GM19328 (cell line): ENCODE results near the gene RAB35.

Experiments
- ATAC-seq: cut with Tn5 transposase; IDR thresholded peaks from one replicate; pipeline ENCODE4 v1.9.1; 2021; ENCODE audit warnings: mild to moderate bottlenecking, moderate library complexity; ENCODE audit not compliant: unreplicated experiment

The RAB35 gene

GRCh38 chr12:120090206-120090605, 26.3 kb downstream of the RAB35 start:
- ATAC-seq, result no peak

- ATAC-seq, result no peak
Measured at GRCh38 chr12:120089796-120090195, 26.8 kb downstream of the RAB35 start.

- no peak for ATAC-seq
Measured at GRCh38 chr12:120089105-120089504, 27.4 kb downstream of the RAB35 start.

- peak; percentile 97 for ATAC-seq
Measured at GRCh38 chr12:120086801-120087621, 29.5 kb downstream of the RAB35 start.

GRCh38 chr12:120085920-120086645, 30.5 kb downstream of the RAB35 start:
- no peak for ATAC-seq

- no peak for ATAC-seq
Measured at GRCh38 chr12:120081641-120082040, 34.9 kb downstream of the RAB35 start.

- no peak for ATAC-seq
Measured at GRCh38 chr12:120079411-120080400, 36.8 kb downstream of the RAB35 start.

GRCh38 chr12:120078868-120079267, 37.7 kb downstream of the RAB35 start:
- no peak for ATAC-seq

GRCh38 chr12:120077260-120077659, 39.3 kb downstream of the RAB35 start:
- ATAC-seq, result no peak

GRCh38 chr12:120076651-120077050, 39.9 kb downstream of the RAB35 start:
- no peak for ATAC-seq

- no peak for ATAC-seq
Measured at GRCh38 chr12:120075034-120075616, 41.4 kb downstream of the RAB35 start.

GRCh38 chr12:120072472-120073249, 43.9 kb downstream of the RAB35 start:
- no peak for ATAC-seq

- no peak for ATAC-seq
Measured at GRCh38 chr12:120071493-120072020, 45.0 kb downstream of the RAB35 start.

GRCh38 chr12:120069278-120069677, 47.3 kb downstream of the RAB35 start:
- ATAC-seq, result no peak

GRCh38 chr12:120067901-120068300, 48.7 kb downstream of the RAB35 start:
- no peak for ATAC-seq

GRCh38 chr12:120067084-120067869, 49.3 kb downstream of the RAB35 start:
- ATAC-seq, result no peak

GRCh38 chr12:120066341-120066740, 50.2 kb downstream of the RAB35 start:
- ATAC-seq, result no peak

GRCh38 chr12:120065472-120065871, 51.1 kb downstream of the RAB35 start:
- ATAC-seq, result no peak
